Endothelial cell (in vitro differentiated cells): Measurements from ENCODE around the gene GNL3. TPM values are rescaled to one million over a fixed set of nuclear protein-coding genes. Genes with fewer than 3 reads are reported as not detected.
A peak's percentile ranks its signal among the peaks of the same experiment; 100 is the strongest.
"Not testable (repeated sequence)": the region's sequence is repeated elsewhere in the genome, so short reads cannot be mapped to it uniquely, and the experiment has no call there.

Experiments used
- DNase-seq: peaks from one replicate; pipeline ENCODE4 v3.0.0; 2021; ENCODE audit warnings: low spot score
- H3K27ac Mint-ChIP-seq: one replicate; pipeline ENCODE4 v1.8.0; 2021; ENCODE audit warnings: mixed read lengths, inconsistent platforms; ENCODE audit not compliant: unreplicated experiment
- H3K27me3 Mint-ChIP-seq: one replicate; pipeline ENCODE4 v1.8.0; 2021; ENCODE audit warnings: mild to moderate bottlenecking, moderate library complexity, mixed read lengths, inconsistent platforms; ENCODE audit not compliant: unreplicated experiment
- H3K36me3 Mint-ChIP-seq: one replicate; pipeline ENCODE4 v1.8.0; 2021; ENCODE audit warnings: mild to moderate bottlenecking, low read depth, mixed read lengths, inconsistent platforms; ENCODE audit not compliant: unreplicated experiment
- H3K4me1 Mint-ChIP-seq: one replicate; pipeline ENCODE4 v1.8.0; 2021; ENCODE audit warnings: mild to moderate bottlenecking, mixed read lengths, inconsistent platforms; ENCODE audit not compliant: unreplicated experiment
- H3K4me3 Mint-ChIP-seq: one replicate; pipeline ENCODE4 v1.8.0; 2021; ENCODE audit warnings: mild to moderate bottlenecking, mixed read lengths, inconsistent platforms; ENCODE audit not compliant: unreplicated experiment
- H3K9me3 Mint-ChIP-seq: one replicate; pipeline ENCODE4 v1.8.0; 2021; ENCODE audit warnings: mixed read lengths, inconsistent platforms; ENCODE audit not compliant: unreplicated experiment
- CTCF ChIP-seq: fragments of 200-600 bp; sonication (generic); IDR thresholded peaks from one replicate; pipeline ENCODE4 v1.5.0; 2021; ENCODE audit warnings: antibody characterized with exemption; ENCODE audit not compliant: unreplicated experiment
- total RNA-seq: library from RNA; stranded (reverse); fragmentation: NEBNext Ultra II Directional; extraction: Animal tissue kit (Norgen Biotek cat#: 25700); gene quantifications from one replicate; pipeline ENCODE4 v1.2.1, GENCODE V29; 2021; ENCODE audit not compliant: unreplicated experiment

GNL3 gene
- total RNA-seq, 1 donor from 2014 or later: 50.0 TPM

GRCh38 chr3:52723935-52724334, 38.1 kb downstream of the GNL3 start:
- Mint-ChIP-seq H3K27ac (no peak overlapping the region), H3K27me3 (peaks cover 2% of the 10 kb centered on the region), H3K4me3 (no peak overlapping the region), H3K9me3 (no peaks in the 10 kb centered on the region), H3K4me1 (peaks cover 4% of the 10 kb centered on the region), H3K36me3 (peaks cover 26% of the 10 kb centered on the region)
- no peak for DNase-seq
- no peak for TF ChIP-seq CTCF

GRCh38 chr3:52724511-52724910, 38.7 kb downstream of the GNL3 start:
- no peak for TF ChIP-seq CTCF
- Mint-ChIP-seq H3K9me3 (no peaks in the 10 kb centered on the region), H3K27ac (no peak overlapping the region), H3K4me3 (no peak overlapping the region), H3K4me1 (peaks cover 4% of the 10 kb centered on the region), H3K27me3 (peaks cover 2% of the 10 kb centered on the region), H3K36me3 (peaks cover 30% of the 10 kb centered on the region)
- no peak for DNase-seq

GRCh38 chr3:52728753-52729152, 42.9 kb downstream of the GNL3 start:
- not testable (repeated sequence) for DNase-seq, H3K27ac Mint-ChIP-seq, H3K4me1 Mint-ChIP-seq, H3K9me3 Mint-ChIP-seq, H3K27me3 Mint-ChIP-seq
- H3K36me3 Mint-ChIP-seq: peaks cover 63% of the 10 kb centered on the region
- H3K4me3 Mint-ChIP-seq: peak overlapping the region; percentile 52

GRCh38 chr3:52730681-52731080, 44.8 kb downstream of the GNL3 start:
- Mint-ChIP-seq H3K27me3 (no peaks in the 10 kb centered on the region), H3K4me3 (peak overlapping the region; percentile 49), H3K4me1 (no peaks in the 10 kb centered on the region), H3K9me3 (no peaks in the 10 kb centered on the region), H3K27ac (no peak overlapping the region), H3K36me3 (peaks cover 66% of the 10 kb centered on the region)
- no peak for TF ChIP-seq CTCF
- DNase-seq: no peak

- H3K9me3 Mint-ChIP-seq: no peaks in the 10 kb centered on the region
- H3K4me1 Mint-ChIP-seq: no peaks in the 10 kb centered on the region
- no peak overlapping the region for H3K27ac Mint-ChIP-seq
- H3K36me3 Mint-ChIP-seq: peaks cover 65% of the 10 kb centered on the region
- TF ChIP-seq CTCF: no peak
- peak overlapping the region; percentile 9 for H3K4me3 Mint-ChIP-seq
- no peak for DNase-seq
- H3K27me3 Mint-ChIP-seq: no peaks in the 10 kb centered on the region
Observed at GRCh38 chr3:52731590-52731989, 45.8 kb downstream of the GNL3 start.
